PC-3 (cell line): ENCODE data around the gene MAP3K20.

Experiments
- EZH2 ChIP-seq: fragments of 300-600 bp; sonication (generic); IDR thresholded peaks from one replicate; pipeline ENCODE4 v1.6.1; 2017; ENCODE audit warnings: antibody characterized with exemption, mild to moderate bottlenecking, low read length; ENCODE audit not compliant: unreplicated experiment
- EZH2phosphoT487 ChIP-seq: fragments of 300-600 bp; sonication (generic); IDR thresholded peaks from 2 replicates; pipeline ENCODE4 v1.6.1; 2018; ENCODE audit warnings: mild to moderate bottlenecking, antibody characterized with exemption, low read length, borderline replicate concordance
- TF ChIP-seq, protein P1 (sequence below): fragments of 300-600 bp; sonication (generic); conservative IDR thresholded peaks from 2 replicates; pipeline ENCODE4 v1.5.1; 2017; ENCODE audit warnings: antibody characterized with exemption, low read depth, mild to moderate bottlenecking, low read length

DNA sequence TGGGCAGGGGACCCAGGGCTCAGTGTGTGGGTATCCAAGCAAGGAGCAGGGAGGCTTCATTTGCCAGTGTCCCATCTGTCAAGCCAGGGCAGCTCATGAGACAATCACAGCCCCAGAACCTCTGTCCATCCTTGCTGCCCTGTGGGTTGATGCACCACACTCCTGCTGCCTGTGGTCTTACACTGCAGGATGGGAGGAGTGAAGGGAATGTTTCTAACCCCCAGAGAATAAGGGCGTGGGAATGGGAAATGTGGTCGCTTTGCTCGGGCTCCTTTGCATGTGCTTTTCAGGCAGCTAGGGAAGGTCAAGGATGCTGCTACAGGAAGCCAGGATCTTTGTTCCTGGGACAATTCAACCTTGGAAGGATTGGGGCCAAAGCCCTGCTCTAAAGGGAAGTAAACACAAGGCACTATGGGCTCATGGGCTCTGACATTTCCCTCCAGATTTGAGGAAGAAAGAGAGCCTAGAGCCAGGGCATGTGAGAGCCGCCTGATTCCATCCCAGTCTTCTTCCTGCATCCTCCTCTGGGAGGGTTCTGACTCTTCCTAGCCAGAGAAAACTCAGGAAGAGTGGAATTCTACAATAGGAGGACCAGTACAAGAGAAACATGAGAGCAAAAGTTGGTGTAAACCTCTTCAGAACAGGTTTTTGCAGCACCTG, 18.8 kb upstream of the MAP3K20 start:
- no peak for TF ChIP-seq EZH2
- TF ChIP-seq, protein P1, sequence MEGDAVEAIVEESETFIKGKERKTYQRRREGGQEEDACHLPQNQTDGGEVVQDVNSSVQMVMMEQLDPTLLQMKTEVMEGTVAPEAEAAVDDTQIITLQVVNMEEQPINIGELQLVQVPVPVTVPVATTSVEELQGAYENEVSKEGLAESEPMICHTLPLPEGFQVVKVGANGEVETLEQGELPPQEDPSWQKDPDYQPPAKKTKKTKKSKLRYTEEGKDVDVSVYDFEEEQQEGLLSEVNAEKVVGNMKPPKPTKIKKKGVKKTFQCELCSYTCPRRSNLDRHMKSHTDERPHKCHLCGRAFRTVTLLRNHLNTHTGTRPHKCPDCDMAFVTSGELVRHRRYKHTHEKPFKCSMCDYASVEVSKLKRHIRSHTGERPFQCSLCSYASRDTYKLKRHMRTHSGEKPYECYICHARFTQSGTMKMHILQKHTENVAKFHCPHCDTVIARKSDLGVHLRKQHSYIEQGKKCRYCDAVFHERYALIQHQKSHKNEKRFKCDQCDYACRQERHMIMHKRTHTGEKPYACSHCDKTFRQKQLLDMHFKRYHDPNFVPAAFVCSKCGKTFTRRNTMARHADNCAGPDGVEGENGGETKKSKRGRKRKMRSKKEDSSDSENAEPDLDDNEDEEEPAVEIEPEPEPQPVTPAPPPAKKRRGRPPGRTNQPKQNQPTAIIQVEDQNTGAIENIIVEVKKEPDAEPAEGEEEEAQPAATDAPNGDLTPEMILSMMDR: no peak
- no peak for TF ChIP-seq EZH2phosphoT487
